ENCODE data around the gene FAF1.

FAF1 gene

GRCh38 chr1:50427086-50427817, 532.8 kb downstream of the FAF1 start:
- DNase-seq (ENCODE audit: low spot score) = no peak

DNA sequence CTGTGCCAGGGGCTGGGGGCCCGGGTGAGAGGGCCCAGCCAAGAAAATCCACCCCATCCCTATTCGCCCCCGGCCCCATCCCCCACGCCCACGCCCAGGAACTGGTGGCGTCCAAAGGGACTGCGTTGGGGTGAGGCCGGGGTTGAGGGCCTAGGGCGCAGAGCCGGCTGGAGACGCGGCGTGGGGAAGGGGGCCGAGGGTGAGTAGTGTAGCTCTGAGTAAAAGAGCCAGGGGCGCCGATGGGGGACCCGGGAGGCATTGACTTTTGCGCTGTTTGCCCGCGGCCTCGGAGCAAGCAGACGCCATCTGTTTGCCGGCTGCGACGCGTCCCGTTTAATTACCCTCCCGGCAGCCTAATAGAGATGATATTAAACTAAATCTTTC, 533.4 kb downstream of the FAF1 start:
- no peak for DNase-seq (ENCODE audit: low spot score)

DNA sequence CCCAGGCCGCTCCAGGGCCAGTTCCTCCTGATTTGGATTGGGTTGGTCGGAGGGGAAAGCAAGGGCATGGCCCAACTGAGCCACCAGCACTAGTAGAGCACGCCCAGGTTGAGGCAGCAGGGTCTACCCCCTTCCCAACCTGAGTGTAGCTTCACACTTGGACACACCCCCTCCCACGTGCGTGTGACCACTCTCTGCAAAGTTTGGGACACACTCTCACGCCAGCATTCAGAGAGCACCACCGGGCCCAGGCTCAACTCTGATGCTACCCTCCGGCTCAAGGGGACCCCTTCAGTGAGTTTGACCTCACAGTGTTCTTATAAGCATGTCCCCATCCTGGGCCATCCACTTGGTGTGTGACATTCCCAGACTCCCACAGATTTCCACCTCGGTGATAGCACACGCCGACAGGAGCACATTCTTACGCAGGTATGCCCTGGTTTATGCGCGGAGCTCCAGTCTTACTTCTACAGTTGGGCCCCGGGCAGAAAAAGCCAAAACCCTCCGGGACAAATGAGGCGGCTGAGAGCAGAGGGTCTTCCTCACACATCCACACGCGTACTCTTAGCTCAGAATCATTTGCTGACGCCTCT, 533.9 kb downstream of the FAF1 start:
- no peak for DNase-seq (ENCODE audit: low spot score)

GRCh38 chr1:50425376-50426107, 534.5 kb downstream of the FAF1 start:
- peak; percentile 59 for DNase-seq (ENCODE audit: low spot score)

- DNase-seq (ENCODE audit: low spot score) = no peak
Measured at GRCh38 chr1:50424884-50425375, 535.1 kb downstream of the FAF1 start.

DNA sequence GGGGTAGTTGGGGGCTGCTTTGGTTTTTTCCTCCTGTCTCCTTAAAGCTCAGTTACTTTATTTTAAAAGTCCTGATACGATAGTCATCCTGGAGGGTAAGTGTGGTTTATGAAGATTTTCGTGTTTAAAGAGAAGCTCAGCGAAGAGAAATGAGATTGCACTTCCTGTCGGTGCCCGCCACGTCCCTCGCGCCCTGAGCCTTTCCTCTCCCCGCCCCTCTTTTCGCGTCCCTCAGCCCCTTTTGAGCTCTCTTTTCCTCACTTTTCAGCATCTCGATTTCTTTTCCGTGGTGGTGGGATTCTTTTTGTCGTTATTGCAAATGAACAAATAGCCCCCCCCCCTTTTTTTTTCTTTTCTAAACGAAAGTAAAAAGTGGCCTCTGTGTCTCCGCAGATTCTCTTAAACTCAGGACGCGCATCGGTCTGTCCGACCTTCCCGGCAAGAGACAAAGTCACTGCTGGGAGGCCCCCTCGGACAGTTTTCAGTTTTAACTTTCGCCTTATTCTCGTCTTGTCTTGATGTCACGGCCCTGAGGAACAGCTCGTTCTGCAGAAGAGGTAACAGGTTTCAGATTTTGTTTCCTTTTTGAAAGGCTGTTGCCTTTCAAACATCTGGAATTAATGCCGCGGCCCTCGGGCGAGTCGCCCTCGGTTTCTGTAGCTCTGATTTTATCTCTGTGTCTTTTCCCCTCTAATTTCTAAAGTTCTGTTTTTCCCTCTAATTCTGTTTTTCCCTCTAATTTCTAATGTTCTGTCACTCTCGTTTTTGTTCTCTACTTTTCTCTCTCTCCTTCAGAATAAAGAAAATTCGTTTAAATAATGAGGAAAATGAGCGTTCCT, 535.8 kb downstream of the FAF1 start:
- DNase-seq (ENCODE audit: low spot score) = peak; percentile 45

GRCh38 chr1:50423670-50424000, 536.4 kb downstream of the FAF1 start:
- DNase-seq (ENCODE audit: low spot score) = peak; percentile 62

DNA sequence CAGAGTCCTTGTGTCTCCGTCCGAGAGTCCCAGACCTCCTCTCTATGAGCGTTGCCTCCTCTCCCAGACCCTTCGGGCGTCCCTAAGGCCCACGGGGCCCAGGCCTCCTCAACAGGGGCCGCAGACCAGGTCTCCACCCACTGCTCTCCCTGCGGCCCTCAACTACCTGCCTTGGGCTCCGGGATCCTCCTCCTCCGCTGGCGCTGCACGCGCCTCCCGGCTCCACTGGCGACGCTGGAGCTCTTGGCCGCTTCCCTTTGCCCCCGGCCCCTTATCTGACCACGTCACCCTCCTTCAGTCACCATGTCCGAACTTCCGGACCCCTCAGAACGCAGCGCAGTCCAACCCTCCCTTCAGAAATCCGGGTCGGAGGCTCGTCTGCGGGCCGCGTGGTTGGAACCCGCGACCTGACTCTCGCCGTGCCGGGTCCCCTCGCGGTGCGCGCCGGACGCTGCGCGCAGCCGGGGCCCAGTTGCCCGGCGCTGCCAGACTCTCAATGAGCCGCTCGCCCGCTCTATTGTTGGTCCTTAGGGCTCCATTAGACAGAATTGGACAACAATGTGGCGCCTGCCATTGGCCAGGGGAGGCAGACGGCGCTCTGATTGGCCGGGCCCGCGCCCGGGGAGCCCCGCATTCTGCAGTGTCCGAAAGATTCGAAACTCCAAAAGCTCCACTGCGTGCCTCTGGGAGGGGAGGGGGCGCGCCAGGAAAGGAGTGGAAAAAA, 537.0 kb downstream of the FAF1 start, which contains the start of gene DMRTA2:
Gene DMRTA2 (minus strand): TSS at position 498 of the 724 bp plus-strand sequence. CDS start 1,907 bp downstream, outside the sequence.
- no peak for DNase-seq (ENCODE audit: low spot score)

DNA sequence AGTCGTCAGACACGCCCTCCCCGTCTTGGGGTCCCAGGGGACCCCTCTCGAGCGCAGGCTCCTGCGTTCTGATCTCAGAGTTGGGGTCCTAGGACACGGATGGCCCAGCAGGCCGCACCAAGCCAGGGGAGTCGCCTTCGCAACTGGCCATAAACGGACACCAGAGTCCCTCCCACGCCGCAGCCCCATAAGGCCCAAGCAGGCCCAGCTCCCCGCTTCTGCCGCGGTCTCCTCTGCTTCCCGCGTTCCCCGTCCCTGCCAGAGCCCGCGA, 537.5 kb downstream of the FAF1 start:
- DNase-seq (ENCODE audit: low spot score) = no peak

DNA sequence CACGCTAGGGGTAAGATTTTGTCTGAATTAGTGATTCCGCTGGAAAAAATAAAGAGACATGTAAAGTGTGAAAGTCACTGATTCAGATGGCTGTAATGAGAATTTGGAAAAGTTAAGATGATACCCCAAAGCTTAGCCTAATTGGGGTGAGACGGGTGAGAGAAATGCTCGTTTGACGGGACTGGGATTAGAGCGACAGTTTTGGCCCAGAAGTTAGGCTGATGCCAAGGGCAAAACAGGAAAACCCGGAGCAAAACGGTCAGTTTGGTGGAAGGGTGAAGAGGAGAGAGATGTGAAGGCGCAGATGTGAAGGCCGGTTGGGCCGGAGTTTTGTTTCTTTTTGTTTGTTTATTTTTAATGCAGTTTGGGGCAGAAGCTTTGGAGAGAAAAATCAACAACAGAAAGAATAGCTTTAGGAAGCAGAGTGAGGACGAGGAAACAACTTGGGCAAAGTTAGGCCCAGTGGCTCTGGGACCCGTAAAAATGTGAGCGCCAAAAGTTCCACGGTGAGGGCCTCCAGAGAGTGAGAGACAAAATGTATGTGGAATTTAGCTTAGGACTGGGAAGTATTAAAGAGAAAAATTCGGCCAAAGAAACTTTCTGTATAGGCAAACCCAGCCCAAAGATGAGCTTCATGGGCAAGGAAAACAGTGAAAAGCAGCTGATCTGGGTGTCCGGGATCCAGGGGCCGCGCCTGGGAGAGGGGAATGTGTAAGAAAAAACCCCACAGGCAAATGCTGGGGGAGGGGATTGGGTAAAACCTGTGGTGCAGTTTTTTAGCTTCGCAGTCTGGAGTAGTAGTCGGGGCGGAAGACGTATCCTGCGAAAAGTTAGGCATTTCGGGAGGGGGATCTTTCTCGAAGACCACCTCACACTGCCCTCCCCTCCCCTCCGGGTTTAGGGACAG, 538.0 kb downstream of the FAF1 start:
- peak; percentile 44 for DNase-seq (ENCODE audit: low spot score)

DNA sequence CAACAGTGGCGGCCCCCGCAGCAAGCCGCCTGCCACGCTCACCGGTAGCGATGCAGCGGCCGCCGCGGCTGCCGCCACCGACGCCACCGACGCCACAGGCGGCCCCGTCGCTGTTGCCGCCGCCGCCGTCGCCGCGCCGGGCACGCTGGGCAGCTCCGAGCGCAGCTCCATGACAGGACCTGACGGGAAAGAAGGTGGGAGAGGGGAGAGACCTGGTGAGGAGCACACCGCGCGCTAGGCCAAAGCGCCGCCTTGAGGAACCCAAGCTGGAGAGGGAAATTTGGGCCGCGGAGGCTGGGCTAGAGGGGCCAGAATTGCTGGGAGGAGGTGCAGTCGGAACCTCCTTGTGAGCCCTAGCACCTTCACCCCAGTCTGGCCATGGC, 538.7 kb downstream of the FAF1 start:
- DNase-seq (ENCODE audit: low spot score) = no peak

- no peak for DNase-seq (ENCODE audit: low spot score)
Measured at GRCh38 chr1:50420689-50421365, 539.2 kb downstream of the FAF1 start.

- peak; percentile 42 for DNase-seq (ENCODE audit: low spot score)
Measured at GRCh38 chr1:50419907-50420677, 540.0 kb downstream of the FAF1 start.

- DNase-seq (ENCODE audit: low spot score) = peak; percentile 81
Measured at GRCh38 chr1:50419192-50419906, 540.7 kb downstream of the FAF1 start.

DNA sequence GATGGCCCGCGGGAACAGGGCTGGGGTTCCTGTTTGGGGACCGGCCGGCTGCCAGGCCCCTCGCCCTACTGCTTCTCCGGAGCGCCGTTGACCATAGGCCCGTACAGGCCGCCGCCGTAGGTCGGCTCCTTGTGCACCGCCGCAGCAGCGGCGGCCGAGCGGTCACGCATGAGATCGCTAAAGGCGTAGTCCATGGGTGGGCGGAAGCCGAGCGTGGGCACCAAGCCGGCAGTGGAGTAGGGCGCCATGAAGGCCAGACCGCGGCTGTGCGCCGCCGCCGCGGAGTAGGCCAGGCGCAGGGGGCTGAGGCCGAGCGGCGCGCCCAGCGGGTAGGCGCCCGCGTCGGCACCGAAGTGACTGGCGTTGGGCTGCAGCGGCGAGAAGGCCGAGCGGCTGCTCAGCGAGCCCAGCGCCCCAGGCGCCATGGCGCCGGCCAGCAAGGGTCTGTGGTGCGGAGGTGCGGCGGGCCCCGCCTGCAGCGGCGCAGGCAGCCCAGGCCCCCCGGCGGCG, 541.4 kb downstream of the FAF1 start:
- DNase-seq (ENCODE audit: low spot score) = peak; percentile 68

GRCh38 chr1:50417946-50418599, 542.0 kb downstream of the FAF1 start:
- DNase-seq (ENCODE audit: low spot score) = peak; percentile 27

DNA sequence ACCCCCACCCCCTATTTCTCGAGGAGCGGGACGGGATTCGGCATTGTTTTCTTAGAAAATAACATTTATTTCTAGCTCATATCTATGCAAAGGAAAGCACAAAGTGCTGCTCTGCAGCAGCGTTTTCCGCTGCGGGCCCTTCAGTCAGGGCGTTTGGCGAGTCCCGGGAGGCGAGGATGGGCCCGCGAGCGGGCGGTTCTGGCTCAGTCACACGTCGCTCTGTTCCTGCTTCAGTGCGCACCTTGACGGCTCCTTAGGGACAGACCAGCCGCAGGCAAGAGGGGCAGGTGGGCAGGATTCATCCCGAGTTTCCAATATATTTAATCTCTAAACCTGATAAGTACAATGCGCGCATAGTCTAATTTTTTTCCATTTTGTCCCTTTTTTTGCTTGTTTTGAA, 542.6 kb downstream of the FAF1 start:
- no peak for DNase-seq (ENCODE audit: low spot score)

All from HuH-7.5 (cell line).